ENCODE measurements around the gene SLC48A1.

SLC48A1 gene

DNA sequence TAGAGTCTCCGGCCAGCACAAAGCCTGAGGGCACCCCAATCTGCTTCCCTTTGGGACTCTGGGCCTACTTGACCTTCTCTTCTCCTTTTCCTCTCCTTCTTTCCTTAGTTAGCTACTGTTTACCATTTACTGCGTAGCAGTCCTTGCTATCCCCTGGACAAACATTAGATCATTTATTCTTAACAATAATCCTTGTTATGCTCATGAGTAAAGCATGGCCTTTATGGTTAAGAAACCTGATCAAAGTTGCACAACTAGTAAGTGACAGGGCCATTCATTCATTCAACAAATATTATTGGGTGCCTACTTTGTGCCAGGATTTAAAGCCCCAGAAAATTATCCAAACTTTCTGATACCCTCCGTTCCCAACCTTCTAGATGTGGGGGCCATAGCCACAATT is 49.8 kb downstream of the SLC48A1 start:
- H3K4me3 ChIP-seq (ENCODE audit: low read depth, low read length) = no peak overlapping the region
- H3K27me3 ChIP-seq (replicated peaks) = no peaks in the 10 kb centered on the region
- TF ChIP-seq, protein P1, sequence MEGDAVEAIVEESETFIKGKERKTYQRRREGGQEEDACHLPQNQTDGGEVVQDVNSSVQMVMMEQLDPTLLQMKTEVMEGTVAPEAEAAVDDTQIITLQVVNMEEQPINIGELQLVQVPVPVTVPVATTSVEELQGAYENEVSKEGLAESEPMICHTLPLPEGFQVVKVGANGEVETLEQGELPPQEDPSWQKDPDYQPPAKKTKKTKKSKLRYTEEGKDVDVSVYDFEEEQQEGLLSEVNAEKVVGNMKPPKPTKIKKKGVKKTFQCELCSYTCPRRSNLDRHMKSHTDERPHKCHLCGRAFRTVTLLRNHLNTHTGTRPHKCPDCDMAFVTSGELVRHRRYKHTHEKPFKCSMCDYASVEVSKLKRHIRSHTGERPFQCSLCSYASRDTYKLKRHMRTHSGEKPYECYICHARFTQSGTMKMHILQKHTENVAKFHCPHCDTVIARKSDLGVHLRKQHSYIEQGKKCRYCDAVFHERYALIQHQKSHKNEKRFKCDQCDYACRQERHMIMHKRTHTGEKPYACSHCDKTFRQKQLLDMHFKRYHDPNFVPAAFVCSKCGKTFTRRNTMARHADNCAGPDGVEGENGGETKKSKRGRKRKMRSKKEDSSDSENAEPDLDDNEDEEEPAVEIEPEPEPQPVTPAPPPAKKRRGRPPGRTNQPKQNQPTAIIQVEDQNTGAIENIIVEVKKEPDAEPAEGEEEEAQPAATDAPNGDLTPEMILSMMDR (IDR thresholded peaks at IDR 0.05; ENCODE audit: low read depth, low read length, missing control alignments) = no peak
- no peak overlapping the region for H3K27ac ChIP-seq
- in situ Hi-C loops (cut with HindIII; ENCODE audit: low pct_ligation_motif_present, low sequenced_read_pairs) = no loop called here
- H3K36me3 ChIP-seq (replicated peaks) = no peaks in the 10 kb centered on the region
- DNase-seq = no peak

- no peak overlapping the region for H3K4me3 ChIP-seq (ENCODE audit: low read depth, low read length)
- DNase-seq = no peak
- in situ Hi-C loops (cut with HindIII; ENCODE audit: low pct_ligation_motif_present, low sequenced_read_pairs) = no loop called here
- no peak overlapping the region for H3K27ac ChIP-seq
- no peaks in the 10 kb centered on the region for H3K27me3 ChIP-seq (replicated peaks)
- no peaks in the 10 kb centered on the region for H3K36me3 ChIP-seq (replicated peaks)
- TF ChIP-seq, protein P1 (IDR thresholded peaks at IDR 0.05; ENCODE audit: low read depth, low read length, missing control alignments) = no peak
Observed at GRCh38 chr12:47823422-47824086, 50.5 kb downstream of the SLC48A1 start.

GRCh38 chr12:47824198-47824597 is 51.2 kb downstream of the SLC48A1 start:
- no peaks in the 10 kb centered on the region for H3K36me3 ChIP-seq (replicated peaks)
- no peaks in the 10 kb centered on the region for H3K27me3 ChIP-seq (replicated peaks)
- H3K4me3 ChIP-seq (ENCODE audit: low read depth, low read length) = no peak overlapping the region
- DNase-seq = no peak
- in situ Hi-C loops (cut with HindIII; ENCODE audit: low pct_ligation_motif_present, low sequenced_read_pairs) = no loop called here
- H3K27ac ChIP-seq = no peak overlapping the region
- TF ChIP-seq, protein P1 (IDR thresholded peaks at IDR 0.05; ENCODE audit: low read depth, low read length, missing control alignments) = no peak

DNA sequence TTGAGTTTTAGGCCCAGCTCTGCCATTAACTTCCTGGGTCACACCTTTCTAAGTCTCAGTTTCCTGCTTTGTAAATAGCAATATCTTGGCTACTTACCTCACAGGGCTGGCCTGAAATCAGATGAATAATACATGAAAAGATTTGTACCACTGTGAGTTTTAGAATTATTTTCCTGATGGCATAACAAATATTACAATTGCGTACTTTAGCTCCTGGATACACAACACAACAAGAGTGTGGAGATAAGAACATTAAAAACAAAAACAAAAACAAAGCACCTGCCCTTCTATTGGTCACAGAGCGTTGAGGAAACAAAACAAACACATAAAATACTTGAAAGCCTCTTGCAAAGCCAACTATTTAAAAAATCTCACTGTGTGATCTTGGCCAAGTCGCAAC is 51.6 kb downstream of the SLC48A1 start:
- Histone ChIP-seq H3K27me3 (replicated peaks) (no peaks in the 10 kb centered on the region), H3K27ac (no peak overlapping the region), H3K4me3 (ENCODE audit: low read depth, low read length) (no peak overlapping the region), H3K36me3 (replicated peaks) (no peaks in the 10 kb centered on the region)
- in situ Hi-C loops (cut with HindIII; ENCODE audit: low pct_ligation_motif_present, low sequenced_read_pairs) = no loop called here
- TF ChIP-seq, protein P1 (IDR thresholded peaks at IDR 0.05; ENCODE audit: low read depth, low read length, missing control alignments) = no peak
- DNase-seq = no peak

- Histone ChIP-seq H3K27ac (no peak overlapping the region), H3K36me3 (replicated peaks) (no peaks in the 10 kb centered on the region), H3K4me3 (ENCODE audit: low read depth, low read length) (no peak overlapping the region), H3K27me3 (replicated peaks) (no peaks in the 10 kb centered on the region)
- TF ChIP-seq, protein P1 (IDR thresholded peaks at IDR 0.05; ENCODE audit: low read depth, low read length, missing control alignments) = no peak
- in situ Hi-C loops (cut with HindIII; ENCODE audit: low pct_ligation_motif_present, low sequenced_read_pairs) = no loop called here
- DNase-seq = no peak
Observed at GRCh38 chr12:47825173-47825639, 52.2 kb downstream of the SLC48A1 start.

Data from brain microvascular endothelial cell (primary cell).